ENCODE data around the gene KPNA6.

Gene KPNA6

GRCh38 chr1:32068957-32069588 lies 38.8 kb upstream of the KPNA6 start:
- Histone ChIP-seq H2AFZ (ENCODE audit: low read length) (no peak overlapping the region), H3K4me2 (ENCODE audit: low read length) (no peak overlapping the region), H3K79me2 (ENCODE audit: insufficient read depth, low read length) (peaks cover 2% of the 10 kb centered on the region; the same call in 1 of the 2 replicates), H3K4me3 (ENCODE audit: low read depth, low read length, poor library complexity, severe bottlenecking) (no peak overlapping the region), H3K9me2 (ENCODE audit: low read depth, low read length) (no peaks in the 10 kb centered on the region), H3K4me1 (ENCODE audit: insufficient read depth, low read length, severe bottlenecking) (peaks cover 29% of the 10 kb centered on the region), H3K27ac (ENCODE audit: low read depth, low read length, poor library complexity, severe bottlenecking) (no peak overlapping the region), H4K20me1 (ENCODE audit: insufficient read depth, low read length) (no peaks in the 10 kb centered on the region), H3K27me3 (ENCODE audit: insufficient read depth, low read length) (no peaks in the 10 kb centered on the region), H3F3A (ENCODE audit: insufficient read depth, low read length) (peaks cover 5% of the 10 kb centered on the region; the same call in 1 of the 2 replicates), H3K9me3 (ENCODE audit: low read length) (no peaks in the 10 kb centered on the region), H3K36me3 (ENCODE audit: insufficient read depth, low read length) (no peaks in the 10 kb centered on the region), H3K9ac (ENCODE audit: low read length) (no peak overlapping the region)
- TF ChIP-seq EZH2 (IDR thresholded peaks at IDR 0.05; ENCODE audit: borderline replicate concordance, low read length) (no peak), CTCF (IDR thresholded peaks at IDR 0.05; ENCODE audit: low read length) (no peak)

GRCh38 chr1:32071758-32072621 lies 35.9 kb upstream of the KPNA6 start:
- Histone ChIP-seq H4K20me1 (ENCODE audit: insufficient read depth, low read length) (no peaks in the 10 kb centered on the region), H3K79me2 (ENCODE audit: insufficient read depth, low read length) (peaks cover 7% of the 10 kb centered on the region; the same call in 1 of the 2 replicates), H3K9ac (ENCODE audit: low read length) (peak overlapping the region; percentile 80), H3K4me1 (ENCODE audit: insufficient read depth, low read length, severe bottlenecking) (peaks cover 25% of the 10 kb centered on the region), H3K9me3 (ENCODE audit: low read length) (no peaks in the 10 kb centered on the region), H2AFZ (ENCODE audit: low read length) (no peak overlapping the region), H3K9me2 (ENCODE audit: low read depth, low read length) (no peaks in the 10 kb centered on the region), H3K36me3 (ENCODE audit: insufficient read depth, low read length) (peaks cover 17% of the 10 kb centered on the region), H3K4me2 (ENCODE audit: low read length) (peak overlapping the region; percentile 80), H3K27ac (ENCODE audit: low read depth, low read length, poor library complexity, severe bottlenecking) (peak overlapping the region; percentile 48), H3K27me3 (ENCODE audit: insufficient read depth, low read length) (no peaks in the 10 kb centered on the region), H3K4me3 (ENCODE audit: low read depth, low read length, poor library complexity, severe bottlenecking) (peak overlapping the region; percentile 73), H3F3A (ENCODE audit: insufficient read depth, low read length) (no peaks in the 10 kb centered on the region)
- TF ChIP-seq EZH2 (IDR thresholded peaks at IDR 0.05; ENCODE audit: borderline replicate concordance, low read length) (no peak), CTCF (IDR thresholded peaks at IDR 0.05; ENCODE audit: low read length) (no peak)

- Histone ChIP-seq H4K20me1 (ENCODE audit: insufficient read depth, low read length) (no peaks in the 10 kb centered on the region), H3K9me3 (ENCODE audit: low read length) (no peaks in the 10 kb centered on the region), H3K4me1 (ENCODE audit: insufficient read depth, low read length, severe bottlenecking) (peaks cover 25% of the 10 kb centered on the region)
These were observed 35.1 kb upstream of the KPNA6 start, which contains the start of gene TMEM39B for GRCh38 chr1:32072622-32073298. TMEM39B (plus strand) TSS chr1:32072939; CDS start chr1:32073048, 109 bp downstream.

More at GRCh38 chr1:32072622-32073298, 35.1 kb upstream of the KPNA6 start, which contains the start of gene TMEM39B:
- H3F3A ChIP-seq (ENCODE audit: insufficient read depth, low read length): no peaks in the 10 kb centered on the region
- H3K36me3 ChIP-seq (ENCODE audit: insufficient read depth, low read length): peaks cover 24% of the 10 kb centered on the region
- peak within 1 kb of the TSS; percentile 73 for H3K4me3 ChIP-seq (ENCODE audit: low read depth, low read length, poor library complexity, severe bottlenecking)
- peak within 1 kb of the TSS; percentile 80 for H3K4me2 ChIP-seq (ENCODE audit: low read length)
- peak within 1 kb of the TSS; percentile 80 for H3K27ac ChIP-seq (ENCODE audit: low read depth, low read length, poor library complexity, severe bottlenecking)
- no peaks in the 10 kb centered on the region for H3K9me2 ChIP-seq (ENCODE audit: low read depth, low read length)
- no peak for TF ChIP-seq EZH2 (IDR thresholded peaks at IDR 0.05; ENCODE audit: borderline replicate concordance, low read length)
- TF ChIP-seq CTCF (IDR thresholded peaks at IDR 0.05; ENCODE audit: low read length): no peak
- no peaks in the 10 kb centered on the region for H3K27me3 ChIP-seq (ENCODE audit: insufficient read depth, low read length)
- H3K79me2 ChIP-seq (ENCODE audit: insufficient read depth, low read length): peaks cover 7% of the 10 kb centered on the region; the same call in 1 of the 2 replicates
- peak within 1 kb of the TSS; percentile 80 for H3K9ac ChIP-seq (ENCODE audit: low read length)
- H2AFZ ChIP-seq (ENCODE audit: low read length): no peak within 1 kb of the TSS
